Measurements from ENCODE around the gene E2F4.
A peak's percentile ranks its signal among the peaks of the same experiment; 100 is the strongest.

E2F4 gene

GRCh38 chr16:67191995-67192681 is at the start of gene E2F4:
TSS of gene E2F4 (plus strand) at chr16:67192155. CDS start at chr16:67192228, 73 bp downstream.
- no peak for TF ChIP-seq CTCF (IDR thresholded peaks at IDR 0.05; ENCODE audit: insufficient read depth, low read depth, low read length, missing control alignments)
- peak within 1 kb of the TSS; percentile 95 for H3K4me3 ChIP-seq (ENCODE audit: low read depth, low read length)
- peak; percentile 95 for DNase-seq (ENCODE audit: low read depth)

GRCh38 chr16:67142342-67142741 is 49.6 kb upstream of the E2F4 start:
- TF ChIP-seq CTCF (IDR thresholded peaks at IDR 0.05; ENCODE audit: insufficient read depth, low read depth, low read length, missing control alignments) = no peak
- no peak for DNase-seq (ENCODE audit: low read depth)
- no peak overlapping the region for H3K4me3 ChIP-seq (ENCODE audit: low read depth, low read length)

- no peak for TF ChIP-seq CTCF (IDR thresholded peaks at IDR 0.05; ENCODE audit: insufficient read depth, low read depth, low read length, missing control alignments)
- no peak overlapping the region for H3K4me3 ChIP-seq (ENCODE audit: low read depth, low read length)
- DNase-seq (ENCODE audit: low read depth) = no peak
Observed at GRCh38 chr16:67144943-67145342, 47.0 kb upstream of the E2F4 start.

GRCh38 chr16:67145746-67146145 is 46.2 kb upstream of the E2F4 start:
- TF ChIP-seq CTCF (IDR thresholded peaks at IDR 0.05; ENCODE audit: insufficient read depth, low read depth, low read length, missing control alignments) = no peak
- DNase-seq (ENCODE audit: low read depth) = no peak
- H3K4me3 ChIP-seq (ENCODE audit: low read depth, low read length) = no peak overlapping the region

GRCh38 chr16:67146523-67147357 is 45.2 kb upstream of the E2F4 start:
- no peak for TF ChIP-seq CTCF (IDR thresholded peaks at IDR 0.05; ENCODE audit: insufficient read depth, low read depth, low read length, missing control alignments)
- no peak overlapping the region for H3K4me3 ChIP-seq (ENCODE audit: low read depth, low read length)
- no peak for DNase-seq (ENCODE audit: low read depth)

- DNase-seq (ENCODE audit: low read depth) = no peak
- TF ChIP-seq CTCF (IDR thresholded peaks at IDR 0.05; ENCODE audit: insufficient read depth, low read depth, low read length, missing control alignments) = no peak
- no peak overlapping the region for H3K4me3 ChIP-seq (ENCODE audit: low read depth, low read length)
Observed at GRCh38 chr16:67147437-67148140, 44.4 kb upstream of the E2F4 start.

Measured in GM12865 (cell line).